Activated T-cell treated with anti-CD3 and anti-CD28 coated beads, Interleukin-2, amount 50 U/mL, for 24 hours (primary cell): ENCODE data around the gene TFCP2L1.

Source experiments
- DNase-seq: peaks from one replicate; pipeline ENCODE4 v3.0.0-alpha.2; 2020
- H3K27ac Mint-ChIP-seq: 2 replicates; pipeline ENCODE4 v1.8.0; 2020; ENCODE audit warnings: mild to moderate bottlenecking, mixed read lengths
- H3K27me3 Mint-ChIP-seq: 2 replicates; pipeline ENCODE4 v1.8.0; 2020; ENCODE audit warnings: mixed read lengths
- H3K36me3 Mint-ChIP-seq: 2 replicates; pipeline ENCODE4 v1.8.0; 2020; ENCODE audit warnings: low read depth, mixed read lengths
- H3K4me1 Mint-ChIP-seq: 2 replicates; pipeline ENCODE4 v1.8.0; 2020; ENCODE audit warnings: low read depth, mixed read lengths
- H3K4me3 Mint-ChIP-seq: 2 replicates; pipeline ENCODE4 v1.8.0; 2020; ENCODE audit warnings: mild to moderate bottlenecking, moderate library complexity, mixed read lengths
- H3K9me3 Mint-ChIP-seq: 2 replicates; pipeline ENCODE4 v1.8.0; 2020; ENCODE audit warnings: mixed read lengths

TFCP2L1 gene

DNA sequence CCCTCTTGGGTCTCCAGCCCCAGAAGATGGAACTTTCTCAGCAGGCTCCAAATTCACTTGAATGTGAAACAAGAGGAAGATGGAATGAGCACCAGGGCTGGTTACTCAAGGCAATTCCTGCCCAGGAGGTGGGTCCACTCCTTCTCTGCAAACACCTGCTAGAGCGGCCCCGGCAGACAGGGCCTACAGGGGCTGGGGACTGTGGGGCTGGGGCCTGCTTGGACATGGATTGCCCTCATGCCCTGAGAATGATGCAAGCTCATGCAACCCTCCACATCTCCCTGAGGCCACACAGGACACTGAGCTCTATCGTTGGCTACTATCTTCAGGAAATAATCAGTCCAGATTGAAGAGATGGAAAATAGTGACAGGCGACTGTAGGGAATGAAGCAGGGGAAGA lies 39.1 kb downstream of the TFCP2L1 start:
- DNase-seq: no peak
- H3K4me1 Mint-ChIP-seq: no peaks in the 10 kb centered on the region
- H3K27ac Mint-ChIP-seq: no peak overlapping the region
- no peaks in the 10 kb centered on the region for H3K36me3 Mint-ChIP-seq
- no peak overlapping the region for H3K4me3 Mint-ChIP-seq
- H3K9me3 Mint-ChIP-seq: no peaks in the 10 kb centered on the region
- no peaks in the 10 kb centered on the region for H3K27me3 Mint-ChIP-seq

DNA sequence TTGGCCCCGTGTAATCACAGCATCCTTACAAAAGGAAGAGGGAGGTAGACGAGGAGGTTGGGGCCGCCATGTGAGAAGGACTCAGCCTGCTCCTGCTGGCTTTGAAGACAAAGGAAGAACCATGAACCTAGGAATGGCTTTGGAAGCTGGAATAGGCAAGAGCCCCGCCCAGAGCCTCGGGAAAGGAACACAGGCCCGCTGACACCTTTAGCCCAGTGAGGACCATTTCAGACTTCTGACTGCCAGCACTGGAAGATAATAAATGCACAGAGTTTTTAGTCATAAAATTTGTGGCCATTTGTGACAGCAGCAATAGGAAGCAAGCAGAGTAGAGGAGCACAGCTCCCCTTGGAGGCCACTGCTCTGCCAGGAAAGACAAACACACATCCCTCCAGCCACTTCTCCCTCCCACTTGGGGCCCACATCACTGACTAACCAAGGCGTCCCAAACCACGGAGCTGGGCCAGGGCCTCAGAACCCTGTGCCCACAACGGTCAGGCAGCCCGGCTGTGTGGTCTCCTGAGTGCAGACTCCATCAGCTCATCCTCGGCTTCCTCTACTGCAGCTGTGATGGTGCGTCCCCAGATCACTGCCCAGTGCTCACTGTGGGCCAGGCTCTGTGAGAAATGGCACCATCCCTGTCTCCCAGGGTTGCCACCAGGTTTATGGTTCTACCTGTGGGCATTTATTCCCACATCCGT lies 39.7 kb downstream of the TFCP2L1 start:
- Mint-ChIP-seq H3K36me3 (no peaks in the 10 kb centered on the region), H3K9me3 (no peaks in the 10 kb centered on the region), H3K27ac (no peak overlapping the region), H3K4me3 (no peak overlapping the region), H3K27me3 (no peaks in the 10 kb centered on the region), H3K4me1 (no peaks in the 10 kb centered on the region)
- DNase-seq: no peak

- H3K9me3 Mint-ChIP-seq: no peaks in the 10 kb centered on the region
- no peak for DNase-seq
- H3K4me1 Mint-ChIP-seq: no peaks in the 10 kb centered on the region
- H3K4me3 Mint-ChIP-seq: no peak overlapping the region
- H3K36me3 Mint-ChIP-seq: no peaks in the 10 kb centered on the region
- no peaks in the 10 kb centered on the region for H3K27me3 Mint-ChIP-seq
- H3K27ac Mint-ChIP-seq: no peak overlapping the region
These were observed 40.4 kb downstream of the TFCP2L1 start for GRCh38 chr2:121244616-121245015.

DNA sequence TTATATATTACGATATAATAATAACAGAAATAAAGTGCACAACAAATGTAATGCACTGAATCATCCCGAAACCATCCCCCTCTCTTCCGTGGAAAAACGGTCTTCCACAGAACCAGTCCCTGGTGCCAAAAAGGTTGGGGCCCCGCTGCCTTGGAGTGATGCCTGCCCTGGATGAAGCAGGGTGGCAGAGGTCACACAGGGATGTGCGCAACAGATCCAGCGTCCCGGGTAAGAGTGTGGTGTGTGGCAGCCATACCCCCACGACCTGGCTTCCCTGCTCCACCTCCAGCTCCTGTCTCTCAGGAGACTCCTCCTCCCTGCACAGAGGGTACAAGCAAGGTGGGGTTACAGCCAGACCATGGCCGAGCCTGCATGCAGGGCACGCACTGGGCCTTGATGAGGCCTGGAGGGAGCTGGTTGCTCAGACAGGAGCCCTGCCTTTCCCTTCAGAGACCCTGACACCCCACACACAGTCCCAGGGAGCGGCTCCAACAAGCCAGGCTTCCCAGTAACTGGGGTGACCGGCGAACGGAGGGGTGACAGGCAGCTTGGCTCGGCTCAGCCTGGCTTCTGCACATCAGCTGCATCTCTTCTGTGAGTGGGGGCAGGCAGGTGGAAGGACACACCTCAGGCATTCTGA lies 41.1 kb downstream of the TFCP2L1 start:
- Mint-ChIP-seq H3K4me1 (no peaks in the 10 kb centered on the region), H3K36me3 (no peaks in the 10 kb centered on the region), H3K27me3 (no peaks in the 10 kb centered on the region), H3K9me3 (no peaks in the 10 kb centered on the region), H3K4me3 (no peak overlapping the region), H3K27ac (no peak overlapping the region)
- no peak for DNase-seq

DNA sequence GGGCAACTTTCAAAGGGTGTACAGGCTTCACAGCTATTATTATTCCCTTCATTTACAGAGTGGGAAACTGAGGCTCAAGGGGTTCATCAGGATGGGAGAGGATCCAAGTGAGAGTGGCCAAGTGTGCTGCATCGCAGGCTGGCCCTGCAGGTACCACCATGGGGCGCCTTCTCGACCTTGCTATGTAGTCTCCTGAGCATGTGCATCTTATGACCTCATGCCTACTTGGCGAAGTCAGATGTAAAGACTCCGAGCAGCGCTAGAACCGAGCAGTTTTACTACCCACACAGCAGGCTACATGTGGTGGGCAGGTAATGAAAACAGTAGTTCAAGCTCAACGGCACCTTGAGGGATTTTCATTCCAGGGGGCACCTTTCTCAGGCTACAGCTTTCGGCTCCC lies 42.0 kb downstream of the TFCP2L1 start:
- Mint-ChIP-seq H3K4me1 (no peaks in the 10 kb centered on the region), H3K4me3 (no peak overlapping the region), H3K36me3 (no peaks in the 10 kb centered on the region), H3K9me3 (no peaks in the 10 kb centered on the region), H3K27ac (no peak overlapping the region), H3K27me3 (no peaks in the 10 kb centered on the region)
- no peak for DNase-seq

GRCh38 chr2:121242175-121242875 lies 42.7 kb downstream of the TFCP2L1 start:
- DNase-seq: no peak
- H3K4me1 Mint-ChIP-seq: no peaks in the 10 kb centered on the region
- H3K4me3 Mint-ChIP-seq: no peak overlapping the region
- H3K27me3 Mint-ChIP-seq: no peaks in the 10 kb centered on the region
- H3K9me3 Mint-ChIP-seq: no peaks in the 10 kb centered on the region
- no peaks in the 10 kb centered on the region for H3K36me3 Mint-ChIP-seq
- H3K27ac Mint-ChIP-seq: no peak overlapping the region

DNA sequence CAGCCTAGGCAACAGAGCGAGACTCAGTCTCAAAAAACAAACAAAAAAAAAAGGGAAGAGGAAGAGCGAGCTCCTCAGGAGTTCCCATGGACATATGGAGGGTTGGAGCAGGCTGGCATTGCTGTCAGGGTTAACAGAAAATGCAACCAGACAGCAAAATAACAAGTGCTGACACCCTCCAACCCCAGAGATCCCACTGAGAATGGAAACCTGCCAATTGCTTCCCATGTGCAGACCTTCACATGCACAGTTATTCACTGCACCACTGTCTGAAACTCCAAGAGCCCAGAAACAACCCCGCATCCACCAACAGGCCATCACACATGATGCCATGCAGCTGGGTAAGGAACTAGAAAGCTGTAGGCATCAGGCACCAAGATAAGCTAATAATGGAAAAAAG lies 43.5 kb downstream of the TFCP2L1 start:
- H3K27me3 Mint-ChIP-seq: no peaks in the 10 kb centered on the region
- H3K4me3 Mint-ChIP-seq: no peak overlapping the region
- no peak overlapping the region for H3K27ac Mint-ChIP-seq
- H3K36me3 Mint-ChIP-seq: no peaks in the 10 kb centered on the region
- H3K4me1 Mint-ChIP-seq: no peaks in the 10 kb centered on the region
- no peaks in the 10 kb centered on the region for H3K9me3 Mint-ChIP-seq
- DNase-seq: no peak

DNA sequence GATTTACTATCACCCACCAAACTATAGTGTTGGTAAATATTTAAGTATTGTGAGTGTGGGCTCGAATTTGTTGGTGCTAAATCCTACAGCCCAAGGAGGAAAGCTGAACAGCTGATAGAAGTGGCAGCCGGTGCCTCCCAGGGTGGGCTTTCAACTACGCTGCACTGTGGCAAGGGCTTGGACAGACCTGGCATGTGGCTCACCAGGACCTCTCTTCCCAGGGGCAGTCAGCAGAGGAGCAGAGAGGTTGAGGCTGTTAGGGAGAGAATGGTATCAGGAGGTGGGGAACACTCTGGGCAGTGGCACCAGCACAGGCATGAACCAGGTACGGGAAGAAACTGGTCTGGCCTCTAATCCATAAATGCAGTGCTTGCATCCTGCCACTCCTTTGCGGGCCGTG lies 44.6 kb downstream of the TFCP2L1 start:
- Mint-ChIP-seq H3K4me1 (no peaks in the 10 kb centered on the region), H3K4me3 (no peak overlapping the region), H3K27me3 (no peaks in the 10 kb centered on the region), H3K36me3 (no peaks in the 10 kb centered on the region), H3K27ac (no peak overlapping the region), H3K9me3 (no peaks in the 10 kb centered on the region)
- DNase-seq: no peak

DNA sequence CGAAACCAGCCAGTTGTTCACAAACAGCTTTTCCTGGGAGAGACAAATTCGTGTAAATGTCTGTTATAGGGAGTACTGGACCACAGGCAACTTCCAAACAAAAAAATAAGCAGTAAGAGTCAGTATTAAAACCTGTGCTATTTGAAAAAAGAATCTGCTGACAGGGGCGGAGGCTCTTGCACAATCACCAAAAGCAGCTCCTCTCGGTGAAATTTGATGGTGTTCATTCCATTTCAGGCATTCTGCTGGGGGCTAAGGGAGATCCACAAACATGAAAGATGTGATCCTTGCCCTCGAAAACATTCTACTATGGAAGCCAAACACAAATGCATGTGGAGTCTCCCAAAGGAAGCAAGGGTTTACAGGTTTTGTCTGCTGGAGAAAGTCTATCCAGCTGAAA lies 45.0 kb downstream of the TFCP2L1 start:
- Mint-ChIP-seq H3K4me3 (no peak overlapping the region), H3K36me3 (no peaks in the 10 kb centered on the region), H3K27me3 (no peaks in the 10 kb centered on the region), H3K9me3 (no peaks in the 10 kb centered on the region), H3K27ac (no peak overlapping the region), H3K4me1 (no peaks in the 10 kb centered on the region)
- no peak for DNase-seq

- DNase-seq: no peak
- Mint-ChIP-seq H3K4me1 (no peaks in the 10 kb centered on the region), H3K9me3 (no peaks in the 10 kb centered on the region), H3K27ac (no peak overlapping the region), H3K4me3 (no peak overlapping the region), H3K36me3 (no peaks in the 10 kb centered on the region), H3K27me3 (no peaks in the 10 kb centered on the region)
These were observed 45.5 kb downstream of the TFCP2L1 start for GRCh38 chr2:121239471-121239870.

DNA sequence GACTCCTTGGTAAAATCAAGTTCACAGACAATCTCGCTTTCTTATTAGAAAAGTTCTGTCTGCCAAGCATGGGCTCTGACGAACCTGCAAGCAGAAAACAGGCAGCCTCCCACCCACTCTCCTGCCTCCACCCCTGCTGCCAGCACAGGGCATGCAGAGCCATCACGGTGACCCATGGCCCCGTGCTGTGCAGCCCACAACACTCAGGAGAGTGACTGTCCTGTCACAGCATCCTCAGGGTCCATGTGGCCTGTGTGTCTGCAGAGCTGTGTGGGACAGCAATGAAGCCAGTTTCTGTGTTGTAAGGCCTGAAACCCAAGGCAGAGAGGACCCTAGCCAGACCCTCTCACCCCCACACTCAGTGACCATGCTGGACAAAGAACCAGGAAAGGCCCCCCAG lies 46.2 kb downstream of the TFCP2L1 start:
- DNase-seq: no peak
- Mint-ChIP-seq H3K9me3 (no peaks in the 10 kb centered on the region), H3K4me3 (no peak overlapping the region), H3K4me1 (no peaks in the 10 kb centered on the region), H3K36me3 (no peaks in the 10 kb centered on the region), H3K27me3 (no peaks in the 10 kb centered on the region), H3K27ac (no peak overlapping the region)

GRCh38 chr2:121237980-121238665 lies 46.9 kb downstream of the TFCP2L1 start:
- Mint-ChIP-seq H3K27me3 (no peaks in the 10 kb centered on the region), H3K36me3 (no peaks in the 10 kb centered on the region), H3K9me3 (no peaks in the 10 kb centered on the region), H3K4me1 (no peaks in the 10 kb centered on the region), H3K4me3 (no peak overlapping the region), H3K27ac (no peak overlapping the region)
- DNase-seq: no peak

DNA sequence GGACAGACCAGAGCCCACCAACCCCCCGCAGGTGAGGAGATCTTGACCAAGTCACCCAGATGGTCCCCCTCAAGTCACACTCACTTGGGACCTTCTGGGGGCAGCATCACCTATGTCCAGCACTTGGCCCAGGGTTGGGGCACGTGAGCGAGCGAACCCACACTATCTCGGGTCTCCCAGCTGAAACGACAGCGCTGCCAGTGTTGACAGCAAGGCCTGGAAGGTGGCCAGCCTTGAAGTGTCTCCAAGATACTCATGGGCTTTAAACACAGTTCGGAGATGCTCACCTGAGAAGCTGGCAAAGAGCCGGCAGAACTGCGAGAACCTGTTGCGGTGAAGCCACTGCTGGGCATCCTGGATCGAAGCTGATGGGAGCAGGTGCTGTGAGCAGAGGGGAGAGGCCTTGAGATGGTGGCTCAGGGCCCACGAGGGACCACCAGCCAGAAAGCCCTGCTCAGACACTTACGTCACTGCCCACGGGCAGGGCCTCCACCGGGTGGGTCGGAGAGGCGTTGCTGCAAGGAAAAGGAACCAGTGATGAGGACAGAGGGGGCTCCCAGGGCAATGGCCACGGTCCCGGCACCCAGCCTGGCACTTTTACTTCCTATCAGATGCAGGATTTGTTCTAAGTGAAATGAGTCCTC lies 47.5 kb downstream of the TFCP2L1 start:
- Mint-ChIP-seq H3K36me3 (no peaks in the 10 kb centered on the region), H3K4me3 (no peak overlapping the region), H3K9me3 (no peaks in the 10 kb centered on the region), H3K4me1 (no peaks in the 10 kb centered on the region), H3K27ac (no peak overlapping the region), H3K27me3 (no peaks in the 10 kb centered on the region)
- DNase-seq: no peak

DNA sequence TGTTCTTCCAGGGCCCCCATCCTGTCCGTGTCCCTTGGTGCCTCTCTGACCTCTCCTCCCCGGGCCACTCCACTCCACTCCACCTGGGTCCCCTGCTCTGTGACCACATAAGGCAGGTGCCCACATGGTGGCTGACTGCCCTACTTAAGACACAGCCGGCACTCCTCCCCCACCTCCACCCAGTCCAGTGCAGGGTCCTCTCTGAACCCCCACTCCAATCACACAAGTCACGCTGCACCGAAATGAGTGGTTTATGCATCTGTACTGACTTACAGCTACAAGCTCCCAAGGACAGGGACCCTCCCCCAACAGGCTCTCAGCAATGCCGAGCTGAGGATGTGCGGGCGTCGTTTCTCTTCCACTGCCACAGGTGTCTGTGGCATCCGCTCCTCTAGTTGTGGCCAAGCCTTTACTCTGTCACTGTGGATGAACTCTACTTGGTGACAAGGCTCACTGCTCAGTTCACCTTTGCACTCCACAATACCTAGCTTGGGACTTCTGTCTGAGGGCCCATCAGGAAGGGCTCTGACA lies 48.3 kb downstream of the TFCP2L1 start:
- Mint-ChIP-seq H3K4me3 (no peak overlapping the region), H3K27ac (no peak overlapping the region), H3K36me3 (no peaks in the 10 kb centered on the region), H3K4me1 (no peaks in the 10 kb centered on the region), H3K27me3 (no peaks in the 10 kb centered on the region), H3K9me3 (no peaks in the 10 kb centered on the region)
- no peak for DNase-seq
